Nephron (organoid): Measurements from ENCODE around the gene FBXO5.
A peak's percentile ranks its signal among the peaks of the same experiment; 100 is the strongest.

ENCODE experiments used
- H3K27ac Mint-ChIP-seq, 3 experiments: 2 replicates each; pipeline ENCODE4 v1.8.0; 2020; ENCODE audit warnings: mixed read lengths in 3 of 3, mild to moderate bottlenecking in 2 of 3, moderate library complexity in 1 of 3
- H3K27me3 Mint-ChIP-seq: 2 replicates; pipeline ENCODE4 v1.8.0; 2021; ENCODE audit warnings: low read depth, mild to moderate bottlenecking, moderate library complexity, mixed read lengths
- H3K36me3 Mint-ChIP-seq: 2 replicates; pipeline ENCODE4 v1.8.0; 2020; ENCODE audit warnings: low read depth, mixed read lengths
- H3K4me1 Mint-ChIP-seq: 2 replicates; pipeline ENCODE4 v1.8.0; 2020; ENCODE audit warnings: mixed read lengths
- H3K4me3 Mint-ChIP-seq, 3 experiments: 2 replicates each; pipeline ENCODE4 v1.8.0; 2020; ENCODE audit warnings: mild to moderate bottlenecking in 3 of 3, mixed read lengths in 3 of 3, moderate library complexity in 2 of 3
- H3K9me3 Mint-ChIP-seq: 2 replicates; pipeline ENCODE4 v1.8.0; 2020; ENCODE audit warnings: mixed read lengths
- CTCF ChIP-seq, 3 experiments: fragments of 200-600 bp; sonication (generic); IDR thresholded peaks; one replicate each; pipeline ENCODE4 v1.5.0; 2021; ENCODE audit warnings: antibody characterized with exemption in 3 of 3; ENCODE audit not compliant: unreplicated experiment in 3 of 3

FBXO5 gene

GRCh38 chr6:152983637-152984512, 1.0 kb upstream of the FBXO5 start:
- Mint-ChIP-seq H3K9me3 (no peaks in the 10 kb centered on the region), H3K27ac (peak overlapping the region; percentile 96 to 99 (median 98)), H3K27me3 (no peaks in the 10 kb centered on the region), H3K36me3 (peaks cover 14% of the 10 kb centered on the region), H3K4me3 (peak overlapping the region; percentile 97), H3K4me1 (peaks cover 32% of the 10 kb centered on the region)
- no peak for TF ChIP-seq CTCF (IDR thresholded peaks at IDR 0.05; ENCODE audit: unreplicated experiment in 3 of 3)

GRCh38 chr6:152981989-152982903, 595 bp downstream of the FBXO5 start:
- TF ChIP-seq CTCF (IDR thresholded peaks at IDR 0.05; ENCODE audit: unreplicated experiment in 3 of 3): no peak
- H3K36me3 Mint-ChIP-seq: peaks cover 17% of the 10 kb centered on the region
- peaks cover 32% of the 10 kb centered on the region for H3K4me1 Mint-ChIP-seq

GRCh38 chr6:152981219-152981618, 1.6 kb downstream of the FBXO5 start:
- no peaks in the 10 kb centered on the region for H3K27me3 Mint-ChIP-seq
- peaks cover 16% of the 10 kb centered on the region for H3K36me3 Mint-ChIP-seq
- H3K9me3 Mint-ChIP-seq: no peaks in the 10 kb centered on the region
- H3K27ac Mint-ChIP-seq: no peak overlapping the region
- H3K4me3 Mint-ChIP-seq: peak overlapping the region; percentile 73 to 94 (median 92)
- no peak for TF ChIP-seq CTCF (IDR thresholded peaks at IDR 0.05; ENCODE audit: unreplicated experiment in 3 of 3)
- H3K4me1 Mint-ChIP-seq: peaks cover 32% of the 10 kb centered on the region

More at GRCh38 chr6:152981989-152982903, 595 bp downstream of the FBXO5 start:
- peak overlapping the region; percentile 97 for H3K4me3 Mint-ChIP-seq
- no peaks in the 10 kb centered on the region for H3K9me3 Mint-ChIP-seq
- H3K27me3 Mint-ChIP-seq: no peaks in the 10 kb centered on the region
- peak overlapping the region in 2 of 3 experiments; percentile 42 to 66 for H3K27ac Mint-ChIP-seq

- Mint-ChIP-seq H3K36me3 (peaks cover 17% of the 10 kb centered on the region), H3K4me1 (peaks cover 32% of the 10 kb centered on the region)
Observed at GRCh38 chr6:152980656-152981055, 2.2 kb downstream of the FBXO5 start.

GRCh38 chr6:152979116-152979515, 3.7 kb downstream of the FBXO5 start:
- Mint-ChIP-seq H3K27ac (no peak overlapping the region), H3K4me1 (peaks cover 20% of the 10 kb centered on the region), H3K9me3 (peaks cover 5% of the 10 kb centered on the region), H3K27me3 (no peaks in the 10 kb centered on the region), H3K4me3 (no peak overlapping the region), H3K36me3 (peaks cover 33% of the 10 kb centered on the region)
- TF ChIP-seq CTCF (IDR thresholded peaks at IDR 0.05; ENCODE audit: unreplicated experiment in 3 of 3): no peak

More at GRCh38 chr6:152980656-152981055, 2.2 kb downstream of the FBXO5 start:
- no peaks in the 10 kb centered on the region for H3K9me3 Mint-ChIP-seq
- H3K4me3 Mint-ChIP-seq: peak overlapping the region; percentile 73 to 94 (median 92)
- H3K27ac Mint-ChIP-seq: peak overlapping the region in 1 of 3 experiments; percentile 9
- TF ChIP-seq CTCF (IDR thresholded peaks at IDR 0.05; ENCODE audit: unreplicated experiment in 3 of 3): no peak
- no peaks in the 10 kb centered on the region for H3K27me3 Mint-ChIP-seq
